Measurements from ENCODE around the gene A2M. TPM values are rescaled to one million over a fixed set of nuclear protein-coding genes. Genes with fewer than 3 reads are reported as not detected.

Gene A2M
- total RNA-seq, 1 experiment from 2014 or later: 1.2 TPM

- Histone ChIP-seq H3T11ph (ENCODE audit: low read length) (no peak overlapping the region), H2BK12ac (ENCODE audit: insufficient read length, low read depth, low read length) (no peak overlapping the region), H3K4ac (ENCODE audit: low read depth, low read length) (no peak overlapping the region), H3K4me2 (ENCODE audit: insufficient read depth, insufficient read length, low read length) (no peak overlapping the region), H2BK15ac (ENCODE audit: low read depth, low read length) (no peak overlapping the region), H3K56ac (ENCODE audit: insufficient read length, low read depth, low read length) (no peak overlapping the region), H3K27ac (ENCODE audit: insufficient read length, low read depth, low read length) (no peak overlapping the region), H4K8ac (replicated peaks; ENCODE audit: insufficient read length, low read depth, low read length) (no peak overlapping the region), H4K5ac (ENCODE audit: insufficient read length, low read depth, low read length) (no peak overlapping the region), H3K4me1 (ENCODE audit: insufficient read depth, low read length) (no peaks in the 10 kb centered on the region), H4K20me1 (ENCODE audit: control insufficient read depth, insufficient read depth, insufficient read length) (no peaks in the 10 kb centered on the region), H2AK5ac (ENCODE audit: insufficient read length, low read length) (no peak overlapping the region), H3K79me1 (ENCODE audit: insufficient read depth, low read depth, low read length, poor library complexity, severe bottlenecking) (no peaks in the 10 kb centered on the region), H3K9ac (ENCODE audit: extremely low read depth, insufficient read length, low read length) (no peak overlapping the region), H4K91ac (ENCODE audit: insufficient read length, low read depth, low read length) (no peak overlapping the region), H2AFZ (ENCODE audit: low read length) (no peak overlapping the region), H2BK20ac (ENCODE audit: low read depth, low read length, poor library complexity, severe bottlenecking) (no peak overlapping the region), H3K18ac (ENCODE audit: insufficient read length, low read depth, low read length) (no peak overlapping the region), H3K23me2 (ENCODE audit: insufficient read length, low read depth, low read length, poor library complexity, severe bottlenecking) (no peaks in the 10 kb centered on the region), H2BK5ac (ENCODE audit: insufficient read length, low read length) (no peak overlapping the region), H3K14ac (ENCODE audit: insufficient read depth, low read length) (no peak overlapping the region), H2BK120ac (ENCODE audit: low read depth, low read length, poor library complexity, severe bottlenecking) (no peak overlapping the region), H3K27me3 (ENCODE audit: insufficient read depth, low read length) (no peaks in the 10 kb centered on the region), H3K79me2 (ENCODE audit: insufficient read depth, low read length) (no peaks in the 10 kb centered on the region), H3K23ac (ENCODE audit: insufficient read length, low read depth, low read length) (no peak overlapping the region), H3K9me3 (ENCODE audit: control insufficient read depth, low read depth, low read length) (no peaks in the 10 kb centered on the region)
- no CpG with 5 or more reads among the region's 3 CpGs for WGBS (ENCODE audit: extremely low coverage, insufficient read length, low lambda C conversion rate)
- H3K4me3 Mint-ChIP-seq: no peak overlapping the region
- TF ChIP-seq CTCF (conservative IDR thresholded peaks at IDR 0.05): no peak
- H3K36me3 Mint-ChIP-seq (ENCODE audit: insufficient read depth in 1 of 3, low read depth in 3 of 3): no peaks in the 10 kb centered on the region; a peak in 1 of 7 replicates
- no peaks in the 10 kb centered on the region for H3K27me3 Mint-ChIP-seq (ENCODE audit: low read depth)
- peaks cover 2 to 3% of the 10 kb centered on the region in 2 experiments; a peak in 3 of 4 replicates for H3K4me1 Mint-ChIP-seq
- no peak overlapping the region for H3K27ac Mint-ChIP-seq
- no peaks in the 10 kb centered on the region; a peak in 1 of 5 replicates for H3K9me3 Mint-ChIP-seq
- DNase-seq: no peak
These were observed 6.4 kb upstream of the A2M start for GRCh38 chr12:9122091-9122609.

Measured in H9 (cell line).